GM23248 (cell line): ENCODE data around the gene UBIAD1. TPM values are rescaled to one million over a fixed set of nuclear protein-coding genes. Genes with fewer than 3 reads are reported as not detected.
"Not testable (repeated sequence)": the region's sequence is repeated elsewhere in the genome, so short reads cannot be mapped to it uniquely, and the experiment has no call there.

Source experiments
- DNase-seq: peaks from one replicate; pipeline ENCODE4 v3.0.0-alpha.2; 2015
- H2AFZ ChIP-seq: fragments of 200-600 bp; sonication (generic); 2 replicates; pipeline ENCODE4 v1.6.1; 2016; ENCODE audit warnings: antibody characterized with exemption
- H3F3A ChIP-seq: fragments of 200-600 bp; sonication (generic); 2 replicates; pipeline ENCODE4 v1.6.1; 2016; ENCODE audit warnings: mild to moderate bottlenecking, antibody characterized with exemption, mixed run types; ENCODE audit not compliant: insufficient read depth
- H3K27ac ChIP-seq: fragments of 200-600 bp; sonication (generic); 2 replicates; pipeline ENCODE4 v1.5.1; 2016; ENCODE audit warnings: mild to moderate bottlenecking
- H3K27me3 ChIP-seq: fragments of 200-600 bp; sonication (generic); replicated peaks from 2 replicates; pipeline ENCODE4 v1.6.1; 2016; ENCODE audit warnings: mild to moderate bottlenecking; ENCODE audit not compliant: insufficient read depth
- H3K36me3 ChIP-seq: fragments of 200-600 bp; sonication (generic); 2 replicates; pipeline ENCODE4 v1.6.1; 2016; ENCODE audit warnings: low read depth, mild to moderate bottlenecking
- H3K4me1 ChIP-seq: fragments of 200-600 bp; sonication (generic); 2 replicates; pipeline ENCODE4 v1.6.1; 2016; ENCODE audit warnings: mild to moderate bottlenecking; ENCODE audit not compliant: insufficient read depth
- H3K4me2 ChIP-seq: fragments of 200-600 bp; sonication (generic); one replicate; pipeline ENCODE4 v1.6.1; 2016; ENCODE audit warnings: mild to moderate bottlenecking; ENCODE audit not compliant: unreplicated experiment
- H3K4me3 ChIP-seq: fragments of 200-600 bp; sonication (generic); 2 replicates; pipeline ENCODE4 v1.5.1; 2016; ENCODE audit warnings: mild to moderate bottlenecking
- H3K79me2 ChIP-seq: fragments of 200-600 bp; sonication (generic); 2 replicates; pipeline ENCODE4 v1.6.1; 2016; ENCODE audit warnings: mild to moderate bottlenecking; ENCODE audit not compliant: insufficient read depth
- H3K9ac ChIP-seq: fragments of 200-600 bp; sonication (generic); 2 replicates; pipeline ENCODE4 v1.6.1; 2016; ENCODE audit warnings: mild to moderate bottlenecking
- H3K9me2 ChIP-seq: fragments of 200-600 bp; sonication (generic); 2 replicates; pipeline ENCODE4 v1.6.1; 2016; ENCODE audit warnings: mixed run types, mild to moderate bottlenecking, moderate library complexity; ENCODE audit not compliant: insufficient read depth
- H3K9me3 ChIP-seq: fragments of 200-600 bp; sonication (generic); one replicate; pipeline ENCODE4 v1.6.1; 2017; ENCODE audit warnings: low read depth
- H4K20me1 ChIP-seq: fragments of 200-600 bp; sonication (generic); 2 replicates; pipeline ENCODE4 v1.6.0; 2016; ENCODE audit not compliant: insufficient read depth
- EZH2 ChIP-seq: fragments of 200-600 bp; sonication (generic); IDR thresholded peaks from 2 replicates; pipeline ENCODE4 v1.6.1; 2018; ENCODE audit warnings: antibody characterized with exemption, mild to moderate bottlenecking; ENCODE audit not compliant: insufficient read depth, poor library complexity, severe bottlenecking
- EZH2phosphoT487 ChIP-seq: fragments of 200-600 bp; sonication (generic); IDR thresholded peaks from 2 replicates; pipeline ENCODE4 v1.6.1; 2018; ENCODE audit warnings: antibody characterized with exemption, moderate library complexity, mild to moderate bottlenecking, low read depth; ENCODE audit not compliant: insufficient read depth
- WGBS, 2 experiments: methylation state at CpG; one replicate each; pipeline ENCODE4 v1.1.6; 2015 to 2017; ENCODE audit warnings: low lambda C conversion rate in 2 of 2, low coverage in 1 of 2; ENCODE audit errors: missing lambda C conversion rate in 2 of 2; 5-methylcytosine and 5-hydroxymethylcytosine counted together
- in situ Hi-C: fragments of 300-500 bp; cut with MboI; formaldehyde crosslinking; loops from 2 replicates; pipeline ENCODE4 v1.15.0; 2020
- polyA plus RNA-seq: library from polyadenylated mRNA; unstranded; fragments of >200 nt; fragmentation: Nextera tagmentation; extraction: Ambion mirVana; gene quantifications from 2 replicates; pipeline ENCODE4 v1.2.1, GENCODE V29; 2016
- total RNA-seq: library from RNA; depleted of rRNA; stranded (reverse); fragments of >200 nt; shearing (Covaris generic); gene quantifications from 2 replicates; pipeline ENCODE4 v1.2.3, GENCODE V29; 2014

UBIAD1 gene
- total and polyA plus RNA-seq, 2 experiments from 2014 or later, result 5.2 to 8.1 TPM

DNA sequence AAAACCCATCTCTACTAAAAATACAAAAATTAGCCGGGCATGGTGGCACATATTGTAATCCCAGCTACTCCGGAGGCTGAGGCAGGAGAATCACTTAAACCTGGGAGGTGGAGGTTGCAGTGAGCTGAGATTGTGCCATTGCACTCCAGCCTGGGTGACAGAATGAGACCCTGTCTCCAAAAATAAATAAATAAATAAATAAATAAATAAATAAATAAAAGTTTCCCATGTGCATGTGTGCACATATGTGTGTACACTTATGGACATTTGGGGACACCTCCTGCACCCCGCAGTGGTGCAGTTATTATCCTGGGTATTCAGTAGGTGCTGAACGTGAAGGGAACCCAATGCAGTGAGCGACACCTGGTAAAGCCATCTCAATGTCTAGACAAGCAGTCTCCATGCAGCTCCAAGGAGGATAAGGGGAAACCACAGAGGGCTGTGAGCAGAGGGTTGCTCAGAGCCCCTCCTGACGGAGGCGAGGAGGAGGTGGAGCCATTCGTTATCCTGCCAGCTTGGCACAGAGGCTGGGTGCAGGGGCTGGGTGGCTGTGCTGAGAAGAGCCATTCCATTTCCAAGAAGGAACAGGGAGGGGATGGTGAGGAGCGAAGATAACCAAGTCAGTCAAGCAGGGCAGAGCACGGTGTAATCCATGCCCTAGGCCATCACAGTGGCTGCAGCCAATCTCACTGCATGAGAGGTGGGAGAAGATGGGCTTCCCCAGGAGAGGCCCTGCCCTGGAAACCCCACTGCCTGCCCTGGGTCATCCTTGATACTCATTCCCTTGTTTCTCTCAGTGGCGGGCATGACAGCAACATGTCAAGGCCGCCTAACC lies 25.6 kb downstream of the UBIAD1 start:
- no peak overlapping the region for H3K27ac ChIP-seq
- no peak overlapping the region for H3K9ac ChIP-seq
- H3F3A ChIP-seq, result no peaks in the 10 kb centered on the region
- no peak overlapping the region for H3K4me2 ChIP-seq
- in situ Hi-C loops, result no loop called here
- H3K9me3 ChIP-seq, result no peaks in the 10 kb centered on the region
- no peak for DNase-seq
- H3K9me2 ChIP-seq, result no peaks in the 10 kb centered on the region
- H4K20me1 ChIP-seq, result no peaks in the 10 kb centered on the region
- H3K36me3 ChIP-seq, result no peaks in the 10 kb centered on the region
- TF ChIP-seq EZH2, result no peak
- no peak for TF ChIP-seq EZH2phosphoT487
- no peaks in the 10 kb centered on the region for H3K79me2 ChIP-seq
- H2AFZ ChIP-seq, result no peak overlapping the region
- H3K4me3 ChIP-seq, result no peak overlapping the region
- 75 to 79% methylated on average over 12 of the region's 12 CpGs for WGBS, 2 experiments
- H3K4me1 ChIP-seq, result no peaks in the 10 kb centered on the region
- H3K27me3 ChIP-seq, result no peaks in the 10 kb centered on the region

DNA sequence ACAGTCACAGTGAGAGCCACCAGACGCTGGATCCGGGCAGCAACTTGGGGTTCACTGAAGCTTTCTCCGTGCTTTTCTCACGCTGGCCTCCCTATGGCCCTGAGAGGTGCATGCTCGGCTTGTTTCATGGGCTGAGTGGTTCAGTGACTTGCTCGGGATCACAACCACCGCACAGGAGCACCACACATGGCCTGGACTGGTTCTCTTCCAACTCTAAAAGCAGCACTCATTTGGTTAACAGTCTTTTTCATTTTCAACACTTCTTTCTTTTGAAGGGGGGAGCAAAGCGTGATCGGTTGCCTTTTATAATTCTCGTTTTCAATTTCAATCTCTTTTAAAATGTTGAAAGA lies 26.2 kb downstream of the UBIAD1 start:
- 67 to 75% methylated on average over 10 of the region's 10 CpGs for WGBS, 2 experiments
- Histone ChIP-seq H3K4me1 (no peaks in the 10 kb centered on the region), H3K9me2 (no peaks in the 10 kb centered on the region), H3K9ac (no peak overlapping the region), H3K27ac (no peak overlapping the region), H4K20me1 (no peaks in the 10 kb centered on the region), H3K79me2 (no peaks in the 10 kb centered on the region), H3K4me3 (no peak overlapping the region), H3K4me2 (no peak overlapping the region), H3K27me3 (no peaks in the 10 kb centered on the region), H3K9me3 (no peaks in the 10 kb centered on the region), H3F3A (no peaks in the 10 kb centered on the region), H2AFZ (no peak overlapping the region), H3K36me3 (no peaks in the 10 kb centered on the region)
- in situ Hi-C loops, result no loop called here
- TF ChIP-seq EZH2phosphoT487 (no peak), EZH2 (no peak)
- DNase-seq, result no peak

DNA sequence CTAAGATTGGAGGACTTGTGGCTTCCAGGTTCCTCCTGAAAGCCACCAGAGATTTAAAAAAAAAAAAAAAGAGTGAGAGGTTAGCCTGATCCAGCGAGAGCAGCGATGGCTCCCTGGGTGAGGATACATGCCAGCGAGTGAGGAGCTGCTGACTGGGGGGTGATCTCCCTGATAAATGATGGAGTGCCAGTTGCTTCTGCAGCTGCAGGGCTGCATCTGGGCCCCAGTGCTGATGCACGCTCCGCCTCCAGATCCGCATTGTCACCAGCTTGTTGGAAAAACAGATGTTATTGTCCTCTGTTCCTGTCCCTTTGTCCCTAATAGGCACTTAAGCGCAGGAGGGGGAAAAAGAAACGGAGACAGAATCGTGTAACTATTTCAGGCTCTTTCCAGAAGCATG lies 28.6 kb downstream of the UBIAD1 start:
- no peak for DNase-seq
- Histone ChIP-seq H3K9me2 (no peaks in the 10 kb centered on the region), H3K9ac (no peak overlapping the region), H3K36me3 (no peaks in the 10 kb centered on the region), H3K27ac (no peak overlapping the region), H3K4me1 (no peaks in the 10 kb centered on the region), H3K4me3 (no peak overlapping the region), H3F3A (no peaks in the 10 kb centered on the region), H2AFZ (no peak overlapping the region), H3K27me3 (no peaks in the 10 kb centered on the region), H4K20me1 (no peaks in the 10 kb centered on the region), H3K4me2 (no peak overlapping the region), H3K9me3 (no peaks in the 10 kb centered on the region), H3K79me2 (no peaks in the 10 kb centered on the region)
- TF ChIP-seq EZH2phosphoT487 (no peak), EZH2 (no peak)
- 29 to 32% methylated on average over 9 of the region's 9 CpGs for WGBS, 2 experiments
- in situ Hi-C loops, result no loop called here

DNA sequence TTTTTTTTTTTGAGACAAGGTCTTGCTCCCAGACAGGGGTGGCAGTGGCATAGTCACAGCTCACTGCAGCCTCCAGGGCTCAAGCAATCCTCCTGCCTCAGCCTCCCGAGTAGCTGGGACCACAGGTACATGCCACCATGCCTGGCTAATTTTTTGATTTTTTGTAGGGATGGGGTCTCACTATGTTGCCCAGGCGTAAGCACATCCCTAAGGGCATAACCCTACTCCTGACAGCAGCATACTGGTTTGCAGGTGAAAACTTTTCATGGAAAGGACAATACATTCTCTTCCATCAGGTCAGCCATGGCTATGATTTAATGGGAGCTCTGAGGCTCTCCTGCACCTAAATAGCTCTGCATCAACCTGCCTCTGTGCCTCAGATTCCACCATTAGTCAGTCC lies 29.4 kb downstream of the UBIAD1 start:
- Histone ChIP-seq H3F3A (no peaks in the 10 kb centered on the region), H3K27ac (no peak overlapping the region), H3K4me2 (no peak overlapping the region), H3K4me3 (no peak overlapping the region), H3K9me3 (no peaks in the 10 kb centered on the region), H4K20me1 (no peaks in the 10 kb centered on the region), H3K9me2 (no peaks in the 10 kb centered on the region), H3K9ac (no peak overlapping the region), H3K4me1 (no peaks in the 10 kb centered on the region), H2AFZ (no peak overlapping the region), H3K27me3 (no peaks in the 10 kb centered on the region), H3K36me3 (no peaks in the 10 kb centered on the region), H3K79me2 (no peaks in the 10 kb centered on the region)
- DNase-seq, result no peak
- TF ChIP-seq EZH2 (no peak), EZH2phosphoT487 (no peak)
- in situ Hi-C loops, result no loop called here
- WGBS, 2 experiments, result 42% methylated on average over 2 of the region's 2 CpGs

DNA sequence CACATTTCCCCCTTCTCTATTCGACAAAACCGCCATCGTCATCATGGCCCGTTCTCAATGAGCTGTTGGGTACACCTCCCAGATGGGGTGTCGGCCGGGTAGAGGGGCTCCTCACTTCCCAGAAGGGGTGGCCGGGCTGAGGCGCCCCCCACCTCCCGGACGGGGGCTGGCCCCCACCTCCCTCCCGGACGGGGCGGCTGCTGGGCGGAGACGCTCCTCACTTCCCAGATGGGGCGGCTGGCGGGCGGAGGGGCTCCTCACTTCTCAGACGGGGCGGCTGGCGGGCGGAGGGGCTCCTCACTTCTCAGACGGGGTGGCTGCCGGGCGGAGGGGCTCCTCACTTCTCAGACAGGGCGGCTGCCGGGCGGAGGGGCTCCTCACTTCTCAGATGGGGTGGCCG lies 32.5 kb downstream of the UBIAD1 start:
- 64 to 71% methylated on average over 13 to 29 of the region's 29 CpGs for WGBS, 2 experiments
- H3K79me2 ChIP-seq, H3K36me3 ChIP-seq, H3K4me2 ChIP-seq, H3F3A ChIP-seq, H3K4me3 ChIP-seq, H2AFZ ChIP-seq, H3K9me2 ChIP-seq, H3K9me3 ChIP-seq, H3K4me1 ChIP-seq, DNase-seq, in situ Hi-C loops, H4K20me1 ChIP-seq, H3K27ac ChIP-seq, H3K27me3 ChIP-seq, H3K9ac ChIP-seq: not testable (repeated sequence)
